HEK293 (cell line): Measurements from ENCODE around the gene TK2.

Source experiments
- CTCF ChIA-PET: fragments of 350-600 bp; formaldehyde crosslinking; extraction: SDS; loops from one replicate; lab custom pipeline; 2021; ENCODE audit warnings: antibody characterized with exemption; lab: Yijun Ruan, JAX
- POLR2A ChIA-PET: fragments of 300-600 bp; formaldehyde crosslinking; extraction: SDS; loops from one replicate; lab custom pipeline; 2020; ENCODE audit warnings: antibody characterized with exemption, inconsistent platforms; lab: Yijun Ruan, JAX
- H3K27ac ChIP-seq: fragments of 200-500 bp; sonication (Bioruptor generic); 2 replicates; pipeline ENCODE4 v1.5.1; 2014; ENCODE audit warnings: low read depth, low read length, control low read depth, inconsistent platforms; ENCODE audit errors: extremely low read depth
- H3K36me3 ChIP-seq, 2 experiments: fragments of 200-500 bp in 1 of 2; sonication (Bioruptor generic) in 1 of 2; 1 replicate in 1 of 2; 2 replicates in 1 of 2; pipeline ENCODE4 v1.5.1; 2014 to 2017; ENCODE audit warnings: inconsistent platforms in 2 of 2, low read length in 2 of 2; ENCODE audit not compliant: control insufficient read depth in 2 of 2, insufficient read depth in 1 of 2
- H3K4me1 ChIP-seq: fragments of 200-500 bp; sonication (Bioruptor generic); 2 replicates; pipeline ENCODE4 v1.5.1; 2014; ENCODE audit warnings: mild to moderate bottlenecking, low read length, inconsistent platforms; ENCODE audit not compliant: control insufficient read depth, insufficient read depth
- H3K4me3 ChIP-seq: 2 replicates; pipeline ENCODE4 v1.5.1; 2011; ENCODE audit warnings: low read depth, mild to moderate bottlenecking, control low read depth, low read length, moderate library complexity
- H3K9me3 ChIP-seq: fragments of 200-500 bp; sonication (Bioruptor generic); 2 replicates; pipeline ENCODE4 v1.5.1; 2014; ENCODE audit warnings: low read depth, low read length, inconsistent platforms; ENCODE audit not compliant: control insufficient read depth, insufficient read depth
- PRDM4 ChIP-seq: fragments of 450-650 bp; formaldehyde crosslinking; IDR thresholded peaks from 2 replicates; pipeline ENCODE4 v1.5.1; 2017; ENCODE audit warnings: missing biosample characterization, missing genetic modification characterization
- SP7 ChIP-seq: fragments of 450-650 bp; formaldehyde crosslinking; IDR thresholded peaks from 2 replicates; pipeline ENCODE4 v1.5.1; 2016; ENCODE audit warnings: missing biosample characterization, missing genetic modification characterization
- TSHZ1 ChIP-seq: fragments of 450-650 bp; formaldehyde crosslinking; IDR thresholded peaks from 2 replicates; pipeline ENCODE4 v1.5.1; 2016; ENCODE audit warnings: missing biosample characterization, missing genetic modification characterization, borderline replicate concordance
- ZBTB6 ChIP-seq: fragments of 450-650 bp; formaldehyde crosslinking; IDR thresholded peaks from 2 replicates; pipeline ENCODE4 v1.5.1; 2017; ENCODE audit warnings: missing biosample characterization, missing genetic modification characterization
- ZEB2 ChIP-seq: fragments of 450-650 bp; formaldehyde crosslinking; IDR thresholded peaks from 2 replicates; pipeline ENCODE4 v1.5.1; 2016; ENCODE audit warnings: missing biosample characterization, missing genetic modification characterization
- ZNF174 ChIP-seq: fragments of 450-650 bp; formaldehyde crosslinking; IDR thresholded peaks from 2 replicates; pipeline ENCODE4 v1.5.0; 2017; ENCODE audit warnings: missing biosample characterization, mild to moderate bottlenecking, missing genetic modification characterization
- ZNF18 ChIP-seq: fragments of 450-650 bp; formaldehyde crosslinking; IDR thresholded peaks from 2 replicates; pipeline ENCODE4 v1.5.1; 2016; ENCODE audit warnings: missing biosample characterization, missing genetic modification characterization
- ZNF19 ChIP-seq: fragments of 450-650 bp; formaldehyde crosslinking; IDR thresholded peaks from 2 replicates; pipeline ENCODE4; 2016; ENCODE audit warnings: missing biosample characterization, missing genetic modification characterization, low read depth
- ZNF350 ChIP-seq: fragments of 450-650 bp; formaldehyde crosslinking; IDR thresholded peaks from 2 replicates; pipeline ENCODE4 v1.5.0; 2017; ENCODE audit warnings: missing biosample characterization, mild to moderate bottlenecking, missing genetic modification characterization
- ZNF426 ChIP-seq: fragments of 450-650 bp; formaldehyde crosslinking; IDR thresholded peaks from 2 replicates; pipeline ENCODE4 v1.5.1; 2017; ENCODE audit warnings: missing biosample characterization, missing genetic modification characterization, mild to moderate bottlenecking, inconsistent platforms, moderate library complexity
- ZNF518A ChIP-seq: fragments of 450-650 bp; formaldehyde crosslinking; conservative IDR thresholded peaks from 2 replicates; pipeline ENCODE4 v1.5.1; 2016; ENCODE audit warnings: low read depth, missing biosample characterization, missing genetic modification characterization
- ZNF529 ChIP-seq: fragments of 450-650 bp; formaldehyde crosslinking; IDR thresholded peaks from 2 replicates; pipeline ENCODE4 v1.5.1; 2017; ENCODE audit warnings: missing genetic modification characterization, missing biosample characterization; ENCODE audit not compliant: insufficient replicate concordance
- ZNF549 ChIP-seq: fragments of 450-650 bp; IDR thresholded peaks from 2 replicates; pipeline ENCODE4 v1.5.1; 2018; ENCODE audit warnings: missing biosample characterization, missing genetic modification characterization, mild to moderate bottlenecking, inconsistent platforms, moderate library complexity
- ZNF621 ChIP-seq: fragments of 450-650 bp; formaldehyde crosslinking; IDR thresholded peaks from 2 replicates; pipeline ENCODE4 v1.5.1; 2017; ENCODE audit warnings: missing biosample characterization, missing genetic modification characterization
- ZNF776 ChIP-seq: fragments of 450-650 bp; formaldehyde crosslinking; IDR thresholded peaks from 2 replicates; pipeline ENCODE4 v1.5.0; 2017; ENCODE audit warnings: missing biosample characterization, missing genetic modification characterization, borderline replicate concordance
- ZSCAN5A ChIP-seq: fragments of 450-650 bp; formaldehyde crosslinking; IDR thresholded peaks from 2 replicates; pipeline ENCODE4 v1.5.1; 2016; ENCODE audit warnings: missing biosample characterization, missing genetic modification characterization

Gene TK2

GRCh38 chr16:66484453-66485213 is 65.3 kb downstream of the TK2 start (continued):
- no peak for TF ChIP-seq ZEB2 (tag by site-specific recombination)
- no peak for TF ChIP-seq ZNF426 (tag by site-specific recombination)

GRCh38 chr16:66483689-66484452 is 66.1 kb downstream of the TK2 start:
- no peak overlapping the region for H3K27ac ChIP-seq
- ChIA-PET POLR2A (no interaction called here), CTCF (interaction anchor here (0.6 to 4.2 kb wide), 5 partner anchors 9 to 143 kb away, joined by 3 to 55 read pairs (median 3); no protein-coding TSS in a partner anchor)
- H3K4me1 ChIP-seq = no peaks in the 10 kb centered on the region
- H3K4me3 ChIP-seq = no peak overlapping the region
- H3K36me3 ChIP-seq = no peaks in the 10 kb centered on the region
- H3K9me3 ChIP-seq = no peaks in the 10 kb centered on the region
- peak; percentile 40; the same call in 1 of the 2 replicates for TF ChIP-seq SP7 (tag by site-specific recombination)
- TF ChIP-seq ZNF174 (tag by site-specific recombination) = no peak
- TF ChIP-seq ZNF19 = no peak
- no peak for TF ChIP-seq ZNF549
- TF ChIP-seq TSHZ1 (tag by site-specific recombination) = no peak
- TF ChIP-seq ZNF18 (tag by site-specific recombination) = no peak
- TF ChIP-seq ZNF776 (tag by site-specific recombination) = no peak
- no peak for TF ChIP-seq ZSCAN5A (tag by site-specific recombination)
- TF ChIP-seq PRDM4 (tag by site-specific recombination) = no peak
- no peak for TF ChIP-seq ZBTB6 (tag by site-specific recombination)
- TF ChIP-seq ZNF621 = no peak
- TF ChIP-seq ZNF518A (tag by site-specific recombination) = no peak
- TF ChIP-seq ZNF350 (tag by site-specific recombination) = no peak
- TF ChIP-seq ZNF529 (tag by site-specific recombination) = no peak
